ENCODE data around the gene DNAJC15.
A peak's percentile ranks its signal among the peaks of the same experiment; 100 is the strongest.
"Not testable (repeated sequence)": the region's sequence is repeated elsewhere in the genome, so short reads cannot be mapped to it uniquely, and the experiment has no call there.

The DNAJC15 gene

GRCh38 chr13:43003010-43003409 is 20.4 kb upstream of the DNAJC15 start:
- intact Hi-C loops (cut with DNase I): no loop called here
- DNase-seq: no peak

- intact Hi-C loops (cut with DNase I): no loop called here
- DNase-seq: no peak
Observed at GRCh38 chr13:43003729-43004128, 19.7 kb upstream of the DNAJC15 start.

- no peak for DNase-seq
- intact Hi-C loops (cut with DNase I): no loop called here
Observed at GRCh38 chr13:43005460-43006236, 17.7 kb upstream of the DNAJC15 start.

GRCh38 chr13:43006893-43007631 is 16.3 kb upstream of the DNAJC15 start:
- no peak for DNase-seq
- intact Hi-C loops (cut with DNase I): no loop called here

GRCh38 chr13:43008596-43008995 is 14.8 kb upstream of the DNAJC15 start:
- intact Hi-C loops (cut with DNase I): no loop called here
- no peak for DNase-seq

DNA sequence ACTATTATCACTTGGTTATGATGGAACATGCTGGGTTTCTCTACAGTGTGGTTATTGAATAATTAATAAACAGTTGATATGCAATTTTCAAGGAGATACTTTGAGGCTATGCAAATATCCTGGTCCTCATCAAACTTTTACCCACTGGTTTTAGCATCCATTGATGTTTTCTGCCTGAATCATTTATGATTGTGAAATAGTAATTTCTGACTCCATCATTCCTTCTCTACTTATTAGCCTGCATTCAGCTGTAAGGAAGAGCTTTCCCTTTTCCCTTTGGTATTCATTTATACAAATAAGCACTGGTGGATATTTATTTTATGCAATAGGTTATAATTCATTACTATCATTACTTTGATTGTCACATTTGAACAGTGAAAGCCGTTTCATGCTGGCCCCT is 13.9 kb upstream of the DNAJC15 start:
- intact Hi-C loops (cut with DNase I): no loop called here
- DNase-seq: no peak

- intact Hi-C loops (cut with DNase I): no loop called here
- DNase-seq: no peak
Observed at GRCh38 chr13:43014162-43014561, 9.2 kb upstream of the DNAJC15 start.

GRCh38 chr13:43016226-43016625 is 7.2 kb upstream of the DNAJC15 start:
- DNase-seq: no peak
- intact Hi-C loops (cut with DNase I): no loop called here

DNA sequence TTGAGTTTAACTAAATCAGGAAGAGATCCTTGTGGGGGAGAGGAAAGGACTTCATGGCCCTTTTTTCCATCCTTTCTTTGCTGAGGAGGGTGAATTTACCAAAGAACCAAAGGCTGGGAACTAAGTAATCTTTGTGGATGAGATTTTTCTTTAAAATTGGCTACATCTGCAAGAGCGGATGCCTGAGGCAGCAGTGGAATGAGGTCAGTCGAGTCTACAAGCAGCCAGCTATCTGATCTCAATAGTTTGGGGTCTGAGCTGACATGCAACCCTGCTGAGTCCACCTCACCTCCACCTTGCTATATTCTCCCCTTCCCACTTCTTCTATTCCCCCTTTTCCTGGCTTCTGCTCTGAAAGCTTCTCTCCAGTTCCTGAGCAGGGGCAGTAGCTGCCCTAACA is 3.6 kb upstream of the DNAJC15 start:
- intact Hi-C loops (cut with DNase I): no loop called here
- DNase-seq: no peak

GRCh38 chr13:43020794-43021193 is 2.6 kb upstream of the DNAJC15 start:
- intact Hi-C loops (cut with DNase I): no loop called here
- DNase-seq: no peak

DNA sequence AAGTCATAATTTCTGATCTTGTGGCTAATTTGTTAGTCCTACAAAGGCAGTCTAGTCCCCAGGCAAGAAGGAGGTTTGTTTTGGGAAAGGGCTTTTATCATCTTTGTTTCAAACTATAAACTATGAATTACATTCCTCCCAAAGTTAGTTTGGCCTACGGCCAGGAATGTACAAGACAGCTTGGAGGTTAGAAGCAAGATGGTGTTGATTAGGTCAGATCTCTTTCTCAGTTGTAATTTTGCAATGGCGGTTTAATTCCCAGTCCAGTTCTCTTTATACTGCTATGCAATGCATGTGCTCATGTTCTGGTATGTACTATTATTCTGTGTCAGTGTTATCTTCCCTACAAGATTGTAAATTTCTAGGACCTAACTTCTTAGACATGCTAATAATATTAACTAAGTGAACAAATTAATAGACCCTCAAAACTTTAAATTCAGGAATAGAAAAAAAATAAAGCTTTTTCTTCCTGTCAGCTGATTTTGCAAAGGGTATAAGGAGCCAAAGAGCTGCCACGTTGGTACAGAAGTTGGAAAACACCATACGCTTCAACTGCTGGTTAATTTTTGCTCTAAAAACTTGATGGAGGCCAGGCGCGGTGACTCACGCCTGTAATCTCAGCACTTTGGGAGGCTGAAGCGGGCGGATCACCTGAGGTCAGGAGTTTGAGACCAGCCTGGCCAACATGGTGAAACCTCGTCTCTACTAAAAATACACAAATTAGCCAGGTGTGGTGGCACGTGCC is 1.3 kb upstream of the DNAJC15 start:
- intact Hi-C loops (cut with DNase I): no loop called here
- DNase-seq: no peak

DNA sequence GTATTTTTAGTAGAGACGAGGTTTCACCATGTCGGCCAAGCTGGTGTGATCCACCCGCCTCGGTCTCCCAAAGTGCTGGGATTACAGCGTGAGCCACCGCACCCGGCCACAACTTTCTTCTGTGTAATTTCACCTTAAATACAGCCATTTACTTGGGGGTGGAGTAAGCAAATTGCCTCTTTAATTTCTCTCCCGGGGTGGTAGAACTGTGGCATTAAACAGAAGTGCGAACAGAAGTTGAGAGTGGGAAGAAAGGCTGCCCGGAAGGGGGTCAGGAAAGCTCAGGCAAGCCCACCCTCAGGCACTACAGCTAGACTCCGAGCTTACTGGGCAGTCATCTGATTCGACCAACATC is 475 bp upstream of the DNAJC15 start:
- intact Hi-C loops (cut with DNase I): no loop called here
- DNase-seq: no peak

DNA sequence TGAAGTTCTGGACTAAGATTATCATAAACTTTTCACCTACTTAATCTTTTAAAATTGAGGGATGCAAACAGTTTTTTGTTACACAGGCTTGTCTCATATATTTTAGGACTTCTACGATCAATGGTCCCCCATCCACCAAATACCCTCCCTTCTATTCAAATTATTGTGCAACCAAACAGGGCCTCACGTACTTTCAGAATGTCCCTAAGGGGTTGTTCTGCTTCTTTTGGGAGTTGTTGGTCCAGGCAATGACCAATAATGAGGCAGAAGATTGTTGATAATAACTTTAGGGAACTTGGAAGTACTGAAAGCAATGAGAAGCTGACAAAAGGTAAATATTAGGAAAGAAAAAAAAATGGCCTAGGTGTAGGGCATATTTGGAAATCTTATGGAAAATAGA is 2.9 kb downstream of the DNAJC15 start:
- intact Hi-C loops (cut with DNase I): no loop called here

GRCh38 chr13:43030548-43030947 is 7.2 kb downstream of the DNAJC15 start:
- intact Hi-C loops (cut with DNase I): no loop called here
- DNase-seq: no peak

More for the DNA sequence above, 2.9 kb downstream of the DNAJC15 start:
- DNase-seq: no peak

DNA sequence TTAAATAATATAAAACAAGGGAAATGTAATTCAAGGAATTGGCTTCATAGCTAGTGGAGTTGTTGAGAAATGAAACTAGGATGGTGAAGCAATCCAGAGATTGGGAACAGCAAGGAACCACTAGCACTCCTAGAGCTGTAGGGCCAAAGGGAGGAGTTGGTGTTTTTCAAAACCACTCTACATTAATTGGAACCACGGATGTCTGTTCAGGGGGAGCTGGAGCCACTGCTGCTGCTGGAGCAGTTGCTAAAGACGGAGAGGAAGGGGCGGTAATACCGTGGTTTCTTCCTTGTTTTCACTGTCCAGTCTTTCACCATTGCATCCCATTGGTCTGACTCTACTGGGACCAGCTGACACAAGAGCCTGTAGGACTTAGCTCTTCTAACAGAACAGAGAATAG is 8.5 kb downstream of the DNAJC15 start:
- intact Hi-C loops (cut with DNase I): no loop called here

DNA sequence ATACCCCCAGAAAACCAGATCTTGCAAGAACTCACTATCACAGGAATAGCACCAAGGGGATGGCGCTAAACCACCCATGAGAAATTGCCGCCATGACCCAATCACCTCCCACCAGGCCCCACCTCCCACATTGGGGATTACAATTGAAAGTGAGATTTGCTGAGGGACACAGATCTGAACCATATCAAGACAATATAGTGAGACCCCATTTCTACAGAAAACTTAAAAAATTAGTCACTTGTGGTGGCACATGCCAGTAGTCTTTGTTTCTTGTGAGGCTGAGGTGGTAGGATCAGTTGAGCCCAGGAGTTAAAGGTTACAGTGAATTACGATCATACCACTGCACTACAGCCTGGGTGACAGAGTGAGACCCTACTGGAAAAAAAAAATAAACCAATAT is 9.7 kb downstream of the DNAJC15 start:
- intact Hi-C loops (cut with DNase I): no loop called here
- DNase-seq: no peak

More for the DNA sequence above, 8.5 kb downstream of the DNAJC15 start:
- DNase-seq: no peak

DNA sequence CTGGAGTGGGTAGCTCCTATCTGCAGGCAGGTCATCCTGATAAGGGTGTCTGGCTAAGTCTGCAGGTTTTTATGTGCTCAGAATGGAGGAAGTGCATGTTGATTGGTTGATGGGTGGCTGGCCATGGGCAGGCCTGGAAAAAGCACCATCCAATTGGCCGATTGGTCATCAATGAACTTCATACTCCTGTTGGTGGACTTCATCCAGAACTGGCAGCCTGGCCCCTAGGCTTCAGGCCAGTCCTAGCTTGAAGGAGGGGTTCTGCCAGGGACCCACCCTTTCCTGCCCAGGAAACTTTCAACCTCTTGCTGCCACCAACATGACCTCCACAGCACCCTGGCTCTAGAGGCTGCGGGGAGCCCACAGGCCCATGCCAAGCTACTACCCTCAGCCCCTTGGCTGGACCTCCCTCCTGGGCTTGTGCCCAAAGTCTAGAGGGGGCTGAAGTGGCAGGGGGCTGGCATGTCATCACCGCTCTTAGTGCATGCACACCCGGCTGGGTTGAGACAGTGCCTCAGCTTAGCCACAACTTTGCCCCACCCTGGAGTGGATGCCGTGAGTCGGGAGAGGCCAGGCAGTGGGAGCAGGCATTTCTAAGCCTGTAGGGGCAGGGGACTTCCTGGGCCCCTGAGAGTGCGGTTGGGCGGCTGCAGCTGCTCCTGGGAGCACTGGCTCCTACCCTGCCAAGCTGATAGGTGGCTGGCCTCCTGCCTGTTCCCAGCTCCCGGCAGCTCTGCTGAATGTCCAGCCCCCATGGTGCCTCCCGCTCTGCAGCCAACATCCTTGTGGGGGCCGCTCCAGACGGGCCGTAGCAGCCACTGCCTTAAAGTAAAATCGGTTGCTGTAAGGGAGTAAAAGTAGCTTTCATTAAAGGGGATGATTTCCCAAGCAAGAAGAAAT is 13.2 kb downstream of the DNAJC15 start:
- peak in 6 of 10 donors; percentile 17 to 88 (median 58) for DNase-seq
- intact Hi-C loops (cut with DNase I): no loop called here

GRCh38 chr13:43039966-43040365 is 16.6 kb downstream of the DNAJC15 start:
- no peak for DNase-seq
- intact Hi-C loops (cut with DNase I): no loop called here

DNA sequence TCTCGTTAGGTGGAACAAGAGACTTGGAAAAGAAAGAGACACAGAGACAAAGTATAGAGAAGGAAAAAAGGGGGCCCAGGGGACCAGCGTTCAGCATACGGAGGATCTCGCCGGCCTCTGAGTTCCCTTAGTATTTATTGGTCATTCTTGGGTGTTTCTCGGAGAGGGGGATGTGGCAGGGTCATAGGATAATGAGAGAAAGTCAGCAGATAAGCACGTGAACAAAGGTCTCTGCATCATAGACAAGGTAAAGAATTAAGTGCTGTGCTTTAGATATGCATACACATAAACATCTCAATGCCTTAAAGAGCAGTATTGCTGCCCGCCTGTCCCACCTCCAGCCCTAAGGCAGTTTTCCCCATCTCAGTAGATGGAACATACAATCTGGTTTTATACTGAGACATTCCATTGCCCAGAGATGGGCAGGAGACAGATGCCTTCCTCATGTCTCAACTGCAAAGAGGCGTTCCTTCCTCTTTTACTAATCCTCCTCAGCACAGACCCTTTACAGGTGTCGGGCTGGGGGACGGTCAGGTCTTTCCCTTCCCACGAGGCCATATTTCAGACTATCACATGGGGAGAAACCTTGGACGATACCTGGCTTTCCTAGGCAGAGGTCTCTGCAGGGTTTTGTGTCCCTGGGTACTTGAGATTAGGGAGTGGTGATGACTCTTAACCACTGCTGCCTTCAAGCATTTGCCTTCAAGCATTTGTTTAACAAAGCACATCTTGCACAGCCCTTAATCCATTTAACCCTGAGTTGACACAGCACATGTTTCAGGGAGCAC is 17.4 kb downstream of the DNAJC15 start:
- DNase-seq; intact Hi-C loops (cut with DNase I): not testable (repeated sequence)
